ENCODE data around the gene JTB.

GRCh38 chr1:153968000-153968363 lies 9.5 kb downstream of the JTB start:
- no peak; the same call in 1 of the 2 replicates for TF ChIP-seq SIN3A (IDR thresholded peaks at IDR 0.05; ENCODE audit: borderline replicate concordance, insufficient read depth, low read length)
- TF ChIP-seq, protein P1, sequence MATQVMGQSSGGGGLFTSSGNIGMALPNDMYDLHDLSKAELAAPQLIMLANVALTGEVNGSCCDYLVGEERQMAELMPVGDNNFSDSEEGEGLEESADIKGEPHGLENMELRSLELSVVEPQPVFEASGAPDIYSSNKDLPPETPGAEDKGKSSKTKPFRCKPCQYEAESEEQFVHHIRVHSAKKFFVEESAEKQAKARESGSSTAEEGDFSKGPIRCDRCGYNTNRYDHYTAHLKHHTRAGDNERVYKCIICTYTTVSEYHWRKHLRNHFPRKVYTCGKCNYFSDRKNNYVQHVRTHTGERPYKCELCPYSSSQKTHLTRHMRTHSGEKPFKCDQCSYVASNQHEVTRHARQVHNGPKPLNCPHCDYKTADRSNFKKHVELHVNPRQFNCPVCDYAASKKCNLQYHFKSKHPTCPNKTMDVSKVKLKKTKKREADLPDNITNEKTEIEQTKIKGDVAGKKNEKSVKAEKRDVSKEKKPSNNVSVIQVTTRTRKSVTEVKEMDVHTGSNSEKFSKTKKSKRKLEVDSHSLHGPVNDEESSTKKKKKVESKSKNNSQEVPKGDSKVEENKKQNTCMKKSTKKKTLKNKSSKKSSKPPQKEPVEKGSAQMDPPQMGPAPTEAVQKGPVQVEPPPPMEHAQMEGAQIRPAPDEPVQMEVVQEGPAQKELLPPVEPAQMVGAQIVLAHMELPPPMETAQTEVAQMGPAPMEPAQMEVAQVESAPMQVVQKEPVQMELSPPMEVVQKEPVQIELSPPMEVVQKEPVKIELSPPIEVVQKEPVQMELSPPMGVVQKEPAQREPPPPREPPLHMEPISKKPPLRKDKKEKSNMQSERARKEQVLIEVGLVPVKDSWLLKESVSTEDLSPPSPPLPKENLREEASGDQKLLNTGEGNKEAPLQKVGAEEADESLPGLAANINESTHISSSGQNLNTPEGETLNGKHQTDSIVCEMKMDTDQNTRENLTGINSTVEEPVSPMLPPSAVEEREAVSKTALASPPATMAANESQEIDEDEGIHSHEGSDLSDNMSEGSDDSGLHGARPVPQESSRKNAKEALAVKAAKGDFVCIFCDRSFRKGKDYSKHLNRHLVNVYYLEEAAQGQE (IDR thresholded peaks at IDR 0.05; ENCODE audit: insufficient read depth in 1 of 2, low read depth in 2 of 2, low read length in 2 of 2): no peak
